Tibial nerve (tissue), 4 donors: ENCODE measurements around the gene AKAP7. TPM values are rescaled to one million over a fixed set of nuclear protein-coding genes. Genes with fewer than 3 reads are reported as not detected.
A peak's percentile ranks its signal among the peaks of the same experiment; 100 is the strongest.

Source experiments
- DNase-seq, 2 donors: peaks; one replicate each; pipeline ENCODE4 v3.0.0-alpha.2; 2019; ENCODE audit warnings: low spot score in 2 of 2
- H3K27ac ChIP-seq, 4 donors: fragments of 200-600 bp; sonication (generic) in 3 of 4; one replicate each; pipeline ENCODE4 v1.5.1; 2017 to 2019; ENCODE audit warnings: mild to moderate bottlenecking in 1 of 4
- H3K27me3 ChIP-seq, 2 donors: fragments of 200-600 bp; sonication (generic) in 1 of 2; one replicate each; pipeline versions ENCODE4 v1.5.1 to v1.6.0; 2017 to 2019
- H3K36me3 ChIP-seq, 3 donors: fragments of 200-600 bp; sonication (generic); one replicate each; pipeline ENCODE4 v1.5.1; 2018 to 2019
- H3K4me1 ChIP-seq, 4 donors: fragments of 200-600 bp; sonication (generic) in 3 of 4; one replicate each; pipeline ENCODE4 v1.5.1; 2017 to 2019
- H3K4me3 ChIP-seq, 4 donors: fragments of 200-600 bp; sonication (generic) in 3 of 4; one replicate each; pipeline ENCODE4 v1.5.1; 2017 to 2019; ENCODE audit warnings: mild to moderate bottlenecking in 1 of 4, moderate library complexity in 1 of 4
- H3K9me3 ChIP-seq, 4 donors: fragments of 200-600 bp; sonication (generic) in 3 of 4; one replicate each; pipeline ENCODE4 v1.5.1; 2017 to 2019
- CTCF ChIP-seq, 5 experiments: fragments of 200-600 bp in 3 of 5; fragments of 450-650 bp in 2 of 5; sonication (generic) in 3 of 5; IDR thresholded peaks; one replicate each; pipeline ENCODE4 v1.5.1; 2016 to 2019; ENCODE audit warnings: antibody characterized with exemption in 5 of 5, mild to moderate bottlenecking in 3 of 5, moderate library complexity in 2 of 5
- EP300 ChIP-seq, 2 donors: sonication (generic); formaldehyde crosslinking; IDR thresholded peaks; one replicate each; pipeline ENCODE4 v1.6.1; 2017; ENCODE audit warnings: antibody characterized with exemption in 2 of 2, mild to moderate bottlenecking in 1 of 2
- POLR2A ChIP-seq, 2 donors: fragments of 450-650 bp; IDR thresholded peaks; one replicate each; pipeline ENCODE4 v1.6.1; 2017; ENCODE audit warnings: antibody characterized with exemption in 2 of 2, mild to moderate bottlenecking in 2 of 2, moderate library complexity in 2 of 2
- WGBS, 2 donors: methylation state at CpG; one replicate each; pipeline ENCODE4 v1.1.5; 2018; 5-methylcytosine and 5-hydroxymethylcytosine counted together
- total RNA-seq, 4 donors: library from RNA; depleted of rRNA; stranded (reverse); fragments of >200 nt; gene quantifications; one replicate each; pipeline ENCODE4 v1.1.0, GENCODE V29; 2016

Gene AKAP7
- total RNA-seq, 4 donors from 2014 or later = 5.1 to 39.1 (median 11.8) TPM

- 26 to 34% methylated on average over 2 of the region's 2 CpGs for WGBS, 2 donors
- H3K27ac ChIP-seq = no peak overlapping the region
- H3K36me3 ChIP-seq = peaks cover 0 to 8% (median 0%) of the 10 kb centered on the region in 3 donors
- TF ChIP-seq EP300 (IDR thresholded peaks at IDR 0.05) (no peak), CTCF (IDR thresholded peaks at IDR 0.05) (no peak), POLR2A (IDR thresholded peaks at IDR 0.05) (no peak)
- no peaks in the 10 kb centered on the region for H3K9me3 ChIP-seq
- no peak overlapping the region for H3K4me3 ChIP-seq
- H3K27me3 ChIP-seq = no peaks in the 10 kb centered on the region
- peaks cover 0 to 20% (median 3%) of the 10 kb centered on the region in 4 donors for H3K4me1 ChIP-seq
- DNase-seq = no peak
Measured at GRCh38 chr6:131164506-131164905, 29.2 kb downstream of the AKAP7 start.

GRCh38 chr6:131167773-131168172 is 32.5 kb downstream of the AKAP7 start:
- Histone ChIP-seq H3K9me3 (no peaks in the 10 kb centered on the region), H3K4me1 (peaks cover 0 to 28% (median 5%) of the 10 kb centered on the region in 4 donors), H3K27me3 (no peaks in the 10 kb centered on the region), H3K27ac (no peak overlapping the region), H3K4me3 (no peak overlapping the region), H3K36me3 (peaks cover 0 to 8% (median 0%) of the 10 kb centered on the region in 3 donors)
- TF ChIP-seq POLR2A (IDR thresholded peaks at IDR 0.05) (no peak), CTCF (IDR thresholded peaks at IDR 0.05) (peak in 1 of 5 experiments; percentile 31)
- no peak for DNase-seq
- WGBS, 2 donors = 47 to 57% methylated on average over 3 of the region's 3 CpGs

GRCh38 chr6:131169613-131170012 is 34.3 kb downstream of the AKAP7 start:
- Histone ChIP-seq H3K9me3 (no peaks in the 10 kb centered on the region), H3K27me3 (no peaks in the 10 kb centered on the region), H3K4me1 (peaks cover 0 to 31% (median 6%) of the 10 kb centered on the region in 4 donors), H3K36me3 (peaks cover 0 to 8% (median 0%) of the 10 kb centered on the region in 3 donors), H3K27ac (no peak overlapping the region), H3K4me3 (no peak overlapping the region)
- TF ChIP-seq POLR2A (IDR thresholded peaks at IDR 0.05) = no peak
- no peak for TF ChIP-seq EP300 (IDR thresholded peaks at IDR 0.05)
- TF ChIP-seq CTCF (IDR thresholded peaks at IDR 0.05) = no peak
- no peak for DNase-seq

GRCh38 chr6:131172222-131172621 is 37.0 kb downstream of the AKAP7 start:
- Histone ChIP-seq H3K27me3 (no peaks in the 10 kb centered on the region), H3K36me3 (peaks cover 0 to 7% (median 0%) of the 10 kb centered on the region in 3 donors), H3K4me3 (no peak overlapping the region), H3K4me1 (peaks cover 0 to 26% (median 3%) of the 10 kb centered on the region in 4 donors), H3K9me3 (no peaks in the 10 kb centered on the region), H3K27ac (no peak overlapping the region)
- TF ChIP-seq EP300 (IDR thresholded peaks at IDR 0.05) (no peak), POLR2A (IDR thresholded peaks at IDR 0.05) (no peak), CTCF (IDR thresholded peaks at IDR 0.05) (no peak)
- WGBS, 2 donors = 94 to 97% methylated on average over 1 of the region's 1 CpG
- DNase-seq = no peak

- H3K27ac ChIP-seq = peak overlapping the region in 1 of 4 donors; percentile 10
- H3K4me1 ChIP-seq = peaks cover 0 to 26% (median 3%) of the 10 kb centered on the region in 4 donors
- H3K9me3 ChIP-seq = no peaks in the 10 kb centered on the region
- TF ChIP-seq POLR2A (IDR thresholded peaks at IDR 0.05) = no peak
- TF ChIP-seq CTCF (IDR thresholded peaks at IDR 0.05) = no peak
- TF ChIP-seq EP300 (IDR thresholded peaks at IDR 0.05) = no peak
- no peaks in the 10 kb centered on the region for H3K27me3 ChIP-seq
- no peak overlapping the region for H3K4me3 ChIP-seq
- H3K36me3 ChIP-seq = peaks cover 0 to 21% (median 0%) of the 10 kb centered on the region in 3 donors
- WGBS, 2 donors = 24 to 27% methylated on average over 1 of the region's 1 CpG
- DNase-seq = no peak
Measured at GRCh38 chr6:131173680-131174079, 38.4 kb downstream of the AKAP7 start.
